Measurements from ENCODE around the gene PIP5KL1. TPM values are rescaled to one million over a fixed set of nuclear protein-coding genes. Genes with fewer than 3 reads are reported as not detected.

The PIP5KL1 gene
- total RNA-seq, 1 donor from 2014 or later: 11.5 TPM

DNA sequence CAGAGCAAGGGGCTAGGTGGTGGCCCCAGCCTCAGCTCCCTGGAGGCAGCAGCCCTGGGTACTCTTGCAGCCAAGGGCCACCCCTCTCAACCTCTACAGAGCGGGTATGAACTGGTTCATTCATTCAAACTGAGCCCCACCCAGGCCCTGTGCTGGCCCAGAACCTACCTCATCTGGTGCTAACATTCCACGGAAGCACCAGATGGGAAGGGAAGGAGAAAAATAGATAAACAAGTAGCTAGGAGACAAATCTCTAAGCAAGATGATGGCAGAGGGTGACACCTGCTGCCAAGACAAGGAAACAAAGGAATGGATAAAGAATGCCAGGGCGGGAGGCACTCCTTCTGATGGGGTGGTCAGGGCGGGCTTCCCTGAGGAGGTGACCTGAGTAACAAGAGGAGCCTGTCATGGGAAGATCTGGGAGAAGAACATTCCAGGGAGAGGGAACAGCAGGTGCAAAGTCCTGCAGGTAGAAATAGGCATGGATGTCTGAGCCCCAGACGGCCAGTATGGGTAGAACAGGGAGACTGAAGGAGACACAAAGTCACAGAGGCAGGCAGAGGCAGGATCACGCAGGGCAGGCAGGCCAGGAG lies 19.9 kb downstream of the PIP5KL1 start:
- H3K27ac ChIP-seq: peak overlapping the region; percentile 49
- no peak overlapping the region for H3K4me3 ChIP-seq
- ATAC-seq: no peak
- TF ChIP-seq, protein P1, sequence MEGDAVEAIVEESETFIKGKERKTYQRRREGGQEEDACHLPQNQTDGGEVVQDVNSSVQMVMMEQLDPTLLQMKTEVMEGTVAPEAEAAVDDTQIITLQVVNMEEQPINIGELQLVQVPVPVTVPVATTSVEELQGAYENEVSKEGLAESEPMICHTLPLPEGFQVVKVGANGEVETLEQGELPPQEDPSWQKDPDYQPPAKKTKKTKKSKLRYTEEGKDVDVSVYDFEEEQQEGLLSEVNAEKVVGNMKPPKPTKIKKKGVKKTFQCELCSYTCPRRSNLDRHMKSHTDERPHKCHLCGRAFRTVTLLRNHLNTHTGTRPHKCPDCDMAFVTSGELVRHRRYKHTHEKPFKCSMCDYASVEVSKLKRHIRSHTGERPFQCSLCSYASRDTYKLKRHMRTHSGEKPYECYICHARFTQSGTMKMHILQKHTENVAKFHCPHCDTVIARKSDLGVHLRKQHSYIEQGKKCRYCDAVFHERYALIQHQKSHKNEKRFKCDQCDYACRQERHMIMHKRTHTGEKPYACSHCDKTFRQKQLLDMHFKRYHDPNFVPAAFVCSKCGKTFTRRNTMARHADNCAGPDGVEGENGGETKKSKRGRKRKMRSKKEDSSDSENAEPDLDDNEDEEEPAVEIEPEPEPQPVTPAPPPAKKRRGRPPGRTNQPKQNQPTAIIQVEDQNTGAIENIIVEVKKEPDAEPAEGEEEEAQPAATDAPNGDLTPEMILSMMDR (IDR thresholded peaks at IDR 0.05): no peak
- no peak for DNase-seq
- intact Hi-C loops (cut with DNase I): no loop called here
- H3K36me3 ChIP-seq: peaks cover 59% of the 10 kb centered on the region
- H3K9me3 ChIP-seq: no peaks in the 10 kb centered on the region
- no peaks in the 10 kb centered on the region for H3K27me3 ChIP-seq (ENCODE audit: low read depth)
- H3K4me1 ChIP-seq: peaks cover 68% of the 10 kb centered on the region

DNA sequence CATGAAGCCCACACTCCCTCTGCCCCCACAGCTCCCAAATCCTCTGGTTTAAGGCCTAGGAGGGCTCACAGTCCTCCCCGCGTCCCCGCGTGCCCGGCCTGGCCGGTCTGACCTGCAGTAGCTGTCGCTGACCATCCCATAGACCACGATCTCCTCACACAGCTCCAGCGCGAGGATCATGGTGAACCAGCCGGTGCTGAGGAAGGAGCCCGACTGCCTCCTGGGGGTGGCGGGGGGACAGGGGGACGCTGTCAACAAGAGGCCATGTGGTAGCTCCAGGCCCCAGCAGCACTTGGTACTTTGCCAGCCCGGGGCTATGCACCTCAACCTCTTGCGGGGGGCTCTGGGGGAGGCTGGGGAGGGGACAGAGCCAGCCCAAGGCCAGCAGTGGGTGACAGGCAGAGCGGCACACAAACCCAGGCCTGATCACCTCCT lies 20.7 kb downstream of the PIP5KL1 start:
- ATAC-seq (no peak), DNase-seq (no peak)
- intact Hi-C loops (cut with DNase I): no loop called here
- Histone ChIP-seq H3K4me3 (no peak overlapping the region), H3K9me3 (no peaks in the 10 kb centered on the region), H3K27me3 (ENCODE audit: low read depth) (no peaks in the 10 kb centered on the region), H3K4me1 (peaks cover 68% of the 10 kb centered on the region), H3K36me3 (peaks cover 59% of the 10 kb centered on the region), H3K27ac (peak overlapping the region; percentile 49)
- TF ChIP-seq, protein P1 (IDR thresholded peaks at IDR 0.05): no peak

DNA sequence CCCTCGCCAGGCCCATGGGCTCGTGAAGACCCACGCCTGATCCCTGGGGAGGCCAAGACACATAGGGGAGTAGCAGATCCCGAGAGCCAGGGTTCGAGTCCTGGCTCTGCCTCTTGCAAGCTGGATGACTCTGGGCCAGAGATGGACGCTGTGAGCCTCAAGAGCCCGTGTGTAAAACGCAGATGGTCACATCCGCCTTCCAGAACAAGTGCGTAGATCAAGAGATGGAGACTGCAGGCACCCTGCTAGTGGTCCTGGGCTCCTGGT lies 22.0 kb downstream of the PIP5KL1 start:
- intact Hi-C loops (cut with DNase I): no loop called here
- peaks cover 54% of the 10 kb centered on the region for H3K36me3 ChIP-seq
- H3K27me3 ChIP-seq (ENCODE audit: low read depth): no peaks in the 10 kb centered on the region
- no peak overlapping the region for H3K27ac ChIP-seq
- no peak for ATAC-seq
- H3K9me3 ChIP-seq: no peaks in the 10 kb centered on the region
- no peak for DNase-seq
- peaks cover 75% of the 10 kb centered on the region for H3K4me1 ChIP-seq
- no peak overlapping the region for H3K4me3 ChIP-seq
- TF ChIP-seq, protein P1 (IDR thresholded peaks at IDR 0.05): no peak

DNA sequence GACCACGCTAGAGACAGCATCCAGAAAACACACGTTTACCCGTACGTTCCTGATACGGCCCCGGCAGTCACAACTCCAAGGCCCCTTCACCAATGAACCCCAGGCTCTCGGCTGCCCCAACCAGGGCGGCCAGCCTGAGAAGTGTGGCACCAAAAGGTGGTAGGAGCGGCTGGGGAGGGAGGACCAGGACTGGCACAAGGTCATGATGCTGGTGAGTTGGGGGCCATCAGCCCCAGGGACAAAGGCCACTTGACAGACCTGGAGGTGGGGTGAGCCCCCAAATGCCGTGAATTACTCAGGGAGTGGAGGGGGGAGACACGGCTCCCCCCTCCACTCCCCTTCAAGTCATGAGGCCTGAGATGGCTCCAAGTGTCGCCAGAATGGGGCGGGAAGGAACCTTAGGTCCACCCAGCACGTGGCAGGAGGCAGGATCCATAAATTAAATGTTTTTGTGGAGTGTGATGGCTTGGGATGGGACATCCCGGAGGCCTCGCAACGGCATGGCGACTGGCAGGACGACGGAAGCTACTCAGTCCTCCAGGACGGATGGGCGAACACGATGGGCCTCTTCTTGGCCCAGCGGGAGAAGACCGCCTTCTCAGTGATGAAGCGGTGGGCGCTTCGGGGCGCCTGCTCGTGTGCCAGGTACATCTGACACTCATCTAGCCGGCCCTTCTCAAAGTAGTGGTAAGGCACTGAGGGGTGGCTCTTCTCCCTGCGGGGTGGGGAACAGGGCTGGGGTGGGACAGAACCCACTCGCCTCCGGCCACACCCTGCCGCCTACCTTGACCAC lies 22.5 kb downstream of the PIP5KL1 start:
- Histone ChIP-seq H3K27me3 (ENCODE audit: low read depth) (no peaks in the 10 kb centered on the region), H3K27ac (peak overlapping the region; percentile 86), H3K4me3 (no peak overlapping the region), H3K9me3 (no peaks in the 10 kb centered on the region), H3K4me1 (peaks cover 76% of the 10 kb centered on the region), H3K36me3 (peaks cover 49% of the 10 kb centered on the region)
- DNase-seq (no peak), ATAC-seq (no peak)
- intact Hi-C loops (cut with DNase I): no loop called here
- TF ChIP-seq, protein P1 (IDR thresholded peaks at IDR 0.05): no peak

DNA sequence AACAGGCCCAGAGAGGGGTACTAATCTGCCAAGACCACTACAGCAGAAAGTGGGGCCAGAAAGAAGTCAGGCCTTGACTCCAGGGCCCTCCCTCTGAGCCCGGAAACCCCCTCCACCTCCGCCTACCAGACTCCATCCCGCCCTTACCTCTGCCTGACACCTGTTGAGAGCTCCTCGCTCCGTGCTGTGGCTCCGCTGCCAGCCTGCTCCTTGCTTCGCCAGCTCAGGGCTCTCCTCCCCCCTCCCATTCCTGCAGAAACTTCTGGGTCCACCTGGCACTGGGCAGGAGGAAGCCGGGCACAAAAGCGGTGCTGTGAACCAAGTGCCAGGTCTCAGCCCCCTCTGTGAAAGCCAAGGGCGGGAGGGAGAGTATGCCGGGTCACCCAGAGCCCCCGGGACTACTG lies 24.8 kb downstream of the PIP5KL1 start:
- intact Hi-C loops (cut with DNase I): no loop called here
- Histone ChIP-seq H3K9me3 (no peaks in the 10 kb centered on the region), H3K4me3 (peak overlapping the region; percentile 27), H3K4me1 (peaks cover 75% of the 10 kb centered on the region), H3K36me3 (peaks cover 28% of the 10 kb centered on the region), H3K27ac (peak overlapping the region; percentile 86), H3K27me3 (ENCODE audit: low read depth) (no peaks in the 10 kb centered on the region)
- DNase-seq (peak; percentile 72), ATAC-seq (peak; percentile 41 to 67)
- TF ChIP-seq, protein P1 (IDR thresholded peaks at IDR 0.05): no peak
